Pancreas (tissue), 10 donors: ENCODE measurements around the gene SLC44A4. TPM values are rescaled to one million over a fixed set of nuclear protein-coding genes. Genes with fewer than 3 reads are reported as not detected.

Source experiments
- ATAC-seq, 4 donors: fragments of 200-7000 bp; cut with Tn5 transposase; one replicate each; pipeline versions ENCODE4 v1.8.0 to v1.9.1; 2020; ENCODE audit warnings: mild to moderate bottlenecking in 4 of 4, moderate library complexity in 4 of 4
- DNase-seq, 6 donors: peaks; one replicate each; pipeline ENCODE4 v3.0.0-alpha.2; 2020
- FAIRE-seq: peaks from 2 replicates; lab custom pipeline; 2012; peaks lifted over from hg19 to GRCh38; lab: Jason Lieb, UNC
- H3K27ac ChIP-seq, 4 donors: fragments of 200-600 bp; sonication (generic); 1 replicate in 3 of 4; 2 replicates in 1 of 4; pipeline versions ENCODE4 v1.5.0 to v1.8.0; 2020
- H3K27me3 ChIP-seq, 4 donors: fragments of 200-600 bp; one replicate each; pipeline ENCODE4 v1.8.0; 2021
- H3K36me3 ChIP-seq, 3 donors: fragments of 200-600 bp; sonication (generic) in 1 of 3; one replicate each; pipeline versions ENCODE4 v1.5.0 to v1.8.0; 2020 to 2021
- H3K4me1 ChIP-seq, 3 donors: fragments of 200-600 bp; one replicate each; pipeline ENCODE4 v1.8.0; 2021
- H3K4me3 ChIP-seq, 4 donors: fragments of 200-600 bp; sonication (generic) in 2 of 4; one replicate each; pipeline versions ENCODE4 v1.5.0 to v1.8.0; 2020 to 2021
- H3K9me3 ChIP-seq, 4 donors: fragments of 200-600 bp; one replicate each; pipeline ENCODE4 v1.8.0; 2021
- WGBS, 2 donors: extraction: QIAGEN DNeasy Blood & Tissue Kit; methylation state at CpG; one replicate each; pipeline ENCODE4 v1.1.7; 2013; 5-methylcytosine and 5-hydroxymethylcytosine counted together
- intact Hi-C, 3 donors: fragments of 100-400 bp; cut with DNase I; formaldehyde crosslinking; loops; one replicate each; pipeline versions ENCODE4 v1.11.1 to v1.14.2; 2022
- polyA plus RNA-seq, 2 donors: library from polyadenylated mRNA; stranded (reverse); fragments of 200-250 nt; gene quantifications; one replicate each; pipeline ENCODE4 v1.2.3, GENCODE V29; 2013
- total RNA-seq, 6 donors: library from RNA; stranded (reverse); fragmentation: NEBNext Ultra II Directional in 4 of 6; extraction: Animal tissue kit (Norgen Biotek cat#: 25700) in 4 of 6; gene quantifications; one replicate each; pipeline versions ENCODE4 v1.2.1 to v1.2.4, GENCODE V29; 2021 to 2023
- TF ChIP-seq, protein P1 (sequence below), 4 donors: fragments of 200-600 bp; sonication (generic) in 3 of 4; IDR thresholded peaks; one replicate each; pipeline versions ENCODE4 v1.5.0 to v1.8.0; 2021; ENCODE audit warnings: antibody characterized with exemption in 4 of 4
- donor health status: healthy with polysubstance abuse.
- donor health status: DM: no; HTN: no; CAD: no; lungs with moderate emphysema.
- donor health status: DM: no; HTN: no; CAD: no.
- donor health status: control.
- donor health status: control.
- donor health status: Bipolar disorder and iron deficiency.
- donor health status: DM: yes; HTN: yes; CAD: no.
- donor health status: DM: no; HTN: no; CAD: no.
- donor health status: DM: no; HTN: no; CAD: no.
- donor health status: DM: yes; HTN: yes; CAD: no.

SLC44A4 gene
- total and polyA plus RNA-seq, 8 donors, result 4.6 to 57.3 (median 12.9) TPM

DNA sequence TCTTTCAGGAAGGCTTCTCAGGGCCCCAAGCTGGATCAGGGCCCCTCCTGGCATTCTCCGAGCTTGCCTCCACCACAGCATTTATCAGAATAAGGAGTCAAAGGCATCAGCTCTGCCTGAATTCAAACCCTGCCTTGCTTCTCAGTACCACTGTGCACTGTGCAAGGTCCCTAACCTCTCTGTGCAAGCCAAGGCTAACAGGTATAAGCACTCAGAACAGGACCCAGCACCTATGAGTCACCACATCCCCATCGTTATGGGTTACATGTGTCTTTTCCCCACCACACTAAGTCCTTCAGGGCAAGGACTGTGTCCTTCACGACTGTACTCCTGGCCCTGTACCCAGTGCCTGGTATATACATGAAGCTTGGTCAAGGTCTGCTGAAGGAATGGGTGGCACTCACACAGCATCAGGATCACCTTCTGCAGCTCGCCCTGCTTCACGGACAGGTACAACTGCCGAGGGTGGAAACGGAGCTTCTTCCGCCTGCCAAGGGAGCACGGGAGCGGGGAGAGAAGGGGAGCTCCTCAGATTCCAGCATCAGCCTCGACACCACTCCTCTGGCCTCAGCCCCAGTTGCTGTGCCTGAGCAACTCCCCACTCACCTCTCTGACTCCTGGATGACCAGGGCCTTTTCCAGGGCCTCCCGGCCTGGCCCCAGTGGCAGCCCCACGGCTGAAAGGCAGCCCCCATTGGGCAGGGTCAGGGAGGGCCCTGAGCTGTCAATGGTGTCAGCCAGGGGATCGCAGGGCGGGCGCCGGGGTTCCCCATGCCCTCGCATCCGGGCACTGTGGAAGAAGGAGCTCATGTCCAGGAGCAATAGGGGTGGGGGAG is 8.6 kb upstream of the SLC44A4 start:
- no peak for FAIRE-seq

DNA sequence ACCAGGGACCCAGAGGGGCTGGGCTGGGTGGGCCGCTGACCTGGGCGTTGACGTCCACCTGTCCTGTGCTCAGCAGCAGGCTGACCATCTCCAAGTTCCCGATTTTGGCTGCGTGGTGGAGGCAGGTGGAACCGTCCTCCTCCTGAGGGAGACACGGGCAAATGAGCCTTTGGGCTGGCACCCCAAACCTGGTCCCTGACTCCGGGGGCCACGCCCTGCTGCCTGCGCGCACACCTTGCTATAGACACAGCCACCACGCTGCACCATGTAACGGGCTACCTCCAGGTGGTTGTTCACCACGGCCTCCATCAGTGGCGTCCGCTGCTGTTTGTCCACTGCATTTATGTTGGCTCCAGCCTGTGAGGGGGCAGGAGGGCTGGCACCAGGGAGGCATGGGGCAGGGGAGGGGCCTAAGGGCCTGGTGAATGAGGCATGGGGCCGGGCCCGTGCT is 7.8 kb upstream of the SLC44A4 start:
- Histone ChIP-seq H3K27me3 (no peaks in the 10 kb centered on the region), H3K4me3 (no peak overlapping the region), H3K36me3 (peaks cover 5 to 60% (median 19%) of the 10 kb centered on the region in 3 donors), H3K4me1 (no peaks in the 10 kb centered on the region), H3K27ac (no peak overlapping the region), H3K9me3 (no peaks in the 10 kb centered on the region)
- intact Hi-C loops, result no loop called here
- FAIRE-seq (no peak), ATAC-seq (no peak), DNase-seq (peak in 2 of 6 donors; percentile 25 to 60)
- WGBS, 2 donors, result 89 to 93% methylated on average over 18 of the region's 18 CpGs
- TF ChIP-seq, protein P1, sequence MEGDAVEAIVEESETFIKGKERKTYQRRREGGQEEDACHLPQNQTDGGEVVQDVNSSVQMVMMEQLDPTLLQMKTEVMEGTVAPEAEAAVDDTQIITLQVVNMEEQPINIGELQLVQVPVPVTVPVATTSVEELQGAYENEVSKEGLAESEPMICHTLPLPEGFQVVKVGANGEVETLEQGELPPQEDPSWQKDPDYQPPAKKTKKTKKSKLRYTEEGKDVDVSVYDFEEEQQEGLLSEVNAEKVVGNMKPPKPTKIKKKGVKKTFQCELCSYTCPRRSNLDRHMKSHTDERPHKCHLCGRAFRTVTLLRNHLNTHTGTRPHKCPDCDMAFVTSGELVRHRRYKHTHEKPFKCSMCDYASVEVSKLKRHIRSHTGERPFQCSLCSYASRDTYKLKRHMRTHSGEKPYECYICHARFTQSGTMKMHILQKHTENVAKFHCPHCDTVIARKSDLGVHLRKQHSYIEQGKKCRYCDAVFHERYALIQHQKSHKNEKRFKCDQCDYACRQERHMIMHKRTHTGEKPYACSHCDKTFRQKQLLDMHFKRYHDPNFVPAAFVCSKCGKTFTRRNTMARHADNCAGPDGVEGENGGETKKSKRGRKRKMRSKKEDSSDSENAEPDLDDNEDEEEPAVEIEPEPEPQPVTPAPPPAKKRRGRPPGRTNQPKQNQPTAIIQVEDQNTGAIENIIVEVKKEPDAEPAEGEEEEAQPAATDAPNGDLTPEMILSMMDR (IDR thresholded peaks at IDR 0.05), result no peak

More for the DNA sequence above, 8.6 kb upstream of the SLC44A4 start:
- no peak overlapping the region for H3K4me3 ChIP-seq
- no peaks in the 10 kb centered on the region for H3K9me3 ChIP-seq
- intact Hi-C loops, result no loop called here
- ATAC-seq (no peak), DNase-seq (peak in 2 of 6 donors; percentile 18 to 71)
- peaks cover 5 to 65% (median 20%) of the 10 kb centered on the region in 3 donors for H3K36me3 ChIP-seq
- no peaks in the 10 kb centered on the region for H3K27me3 ChIP-seq
- no peak overlapping the region for H3K27ac ChIP-seq
- WGBS, 2 donors, result 89 to 91% methylated on average over 19 of the region's 19 CpGs
- TF ChIP-seq, protein P1 (IDR thresholded peaks at IDR 0.05), result no peak
- no peaks in the 10 kb centered on the region for H3K4me1 ChIP-seq

DNA sequence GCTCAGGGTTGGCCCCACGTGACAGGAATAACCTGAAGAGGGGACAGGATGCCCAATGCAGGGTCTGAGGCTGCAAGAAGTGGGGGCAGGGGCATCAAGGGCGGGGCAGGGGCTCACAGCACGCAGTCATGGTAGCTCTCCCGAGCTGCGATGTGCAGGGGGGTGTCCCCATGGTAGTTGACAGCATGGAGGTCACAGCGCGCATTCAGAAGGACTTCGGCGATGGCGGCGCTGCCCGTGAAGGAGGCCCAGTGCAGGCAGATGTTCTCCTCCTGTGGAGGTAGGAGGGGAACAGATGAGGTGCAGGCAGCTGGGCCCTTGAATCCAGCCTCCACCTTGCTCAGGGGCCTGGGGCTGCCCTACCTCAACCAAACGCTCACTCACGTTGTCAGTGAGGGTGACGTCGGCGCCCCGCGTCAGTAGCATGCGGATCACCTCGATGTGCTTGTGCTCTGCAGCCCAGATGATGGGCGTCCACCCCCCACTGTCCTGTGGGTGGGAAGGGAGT is 5.8 kb upstream of the SLC44A4 start:
- H3K36me3 ChIP-seq, result peaks cover 5 to 57% (median 26%) of the 10 kb centered on the region in 3 donors

DNA sequence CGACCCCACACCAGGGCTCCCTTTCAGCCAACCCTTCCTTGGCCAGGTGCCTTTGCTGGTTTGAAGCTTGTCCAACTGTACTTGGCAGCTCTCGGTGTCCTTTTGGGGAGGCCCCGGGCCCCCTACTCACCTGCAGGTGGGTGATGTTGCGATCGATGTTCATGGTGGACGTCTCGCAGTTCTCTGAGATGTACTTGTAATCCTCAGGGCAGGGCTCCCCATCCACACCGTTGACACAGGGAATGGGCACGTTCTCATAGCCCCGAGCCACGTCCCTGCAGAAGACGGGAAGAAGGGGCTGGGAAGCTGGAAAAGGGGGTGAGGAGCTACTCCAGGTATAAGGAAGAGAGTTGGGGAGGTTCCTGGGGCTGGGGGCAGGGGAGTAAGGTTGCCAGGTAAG is 4.9 kb upstream of the SLC44A4 start:
- Histone ChIP-seq H3K9me3 (no peaks in the 10 kb centered on the region), H3K4me1 (no peaks in the 10 kb centered on the region), H3K27me3 (no peaks in the 10 kb centered on the region), H3K4me3 (no peak overlapping the region), H3K27ac (no peak overlapping the region), H3K36me3 (peaks cover 5 to 57% (median 23%) of the 10 kb centered on the region in 3 donors)
- TF ChIP-seq, protein P1 (IDR thresholded peaks at IDR 0.05), result no peak
- DNase-seq, result no peak
- ATAC-seq, result no peak
- WGBS, 2 donors, result 91 to 93% methylated on average over 12 of the region's 12 CpGs
- intact Hi-C loops, result no loop called here
- no peak for FAIRE-seq

More for the DNA sequence above, 5.8 kb upstream of the SLC44A4 start:
- DNase-seq (peak in 2 of 6 donors; percentile 29 to 60), FAIRE-seq (no peak), ATAC-seq (no peak)
- intact Hi-C loops, result no loop called here
- Histone ChIP-seq H3K27me3 (no peaks in the 10 kb centered on the region), H3K9me3 (no peaks in the 10 kb centered on the region), H3K4me3 (no peak overlapping the region), H3K27ac (no peak overlapping the region), H3K4me1 (no peaks in the 10 kb centered on the region)
- TF ChIP-seq, protein P1 (IDR thresholded peaks at IDR 0.05), result no peak
- WGBS, 2 donors, result 94 to 95% methylated on average over 22 of the region's 22 CpGs
